Neural cell (in vitro differentiated cells): ENCODE results near the gene CARD9.

Experiments
- CTCF ChIP-seq: fragments of 450-650 bp; IDR thresholded peaks from 2 replicates; pipeline ENCODE4 v1.5.1; 2014; ENCODE audit warnings: antibody characterized with exemption, mild to moderate bottlenecking, moderate library complexity; ENCODE audit not compliant: poor library complexity, severe bottlenecking
- EP300 ChIP-seq: fragments of 450-650 bp; conservative IDR thresholded peaks from 2 replicates; pipeline ENCODE4 v1.6.1; 2014; ENCODE audit warnings: antibody characterized with exemption, mild to moderate bottlenecking, moderate library complexity; ENCODE audit not compliant: poor library complexity, severe bottlenecking
- EZH2 ChIP-seq: fragments of 200-600, 300-800 bp; shearing (Covaris generic), sonication (generic); IDR thresholded peaks from 2 replicates; pipeline ENCODE4 v1.6.1; 2014; ENCODE audit warnings: antibody characterized with exemption, low read length, borderline replicate concordance, mild to moderate bottlenecking; ENCODE audit not compliant: insufficient read depth, poor library complexity, severe bottlenecking
- MXI1 ChIP-seq: fragments of 450-650 bp; conservative IDR thresholded peaks from 2 replicates; pipeline ENCODE4 v1.6.1; 2014; ENCODE audit warnings: antibody characterized with exemption, mild to moderate bottlenecking; ENCODE audit not compliant: poor library complexity, severe bottlenecking
- POLR2AphosphoS5 ChIP-seq: IDR thresholded peaks from 2 replicates; pipeline ENCODE4 v1.6.1; 2012
- RAD21 ChIP-seq: fragments of 450-650 bp; conservative IDR thresholded peaks from 2 replicates; pipeline ENCODE4 v1.6.1; 2014; ENCODE audit warnings: antibody characterized with exemption, mild to moderate bottlenecking, moderate library complexity
- SMC3 ChIP-seq: fragments of 450-650 bp; conservative IDR thresholded peaks from 2 replicates; pipeline ENCODE4 v1.6.1; 2014; ENCODE audit warnings: antibody characterized with exemption, mild to moderate bottlenecking, moderate library complexity; ENCODE audit not compliant: poor library complexity
- TAF1 ChIP-seq: IDR thresholded peaks from 2 replicates; pipeline ENCODE4 v1.6.1; 2012; ENCODE audit warnings: low read depth
- TF ChIP-seq, protein P1 (sequence below): IDR thresholded peaks from 2 replicates; pipeline ENCODE4 v1.6.1; 2012; ENCODE audit warnings: borderline replicate concordance

DNA sequence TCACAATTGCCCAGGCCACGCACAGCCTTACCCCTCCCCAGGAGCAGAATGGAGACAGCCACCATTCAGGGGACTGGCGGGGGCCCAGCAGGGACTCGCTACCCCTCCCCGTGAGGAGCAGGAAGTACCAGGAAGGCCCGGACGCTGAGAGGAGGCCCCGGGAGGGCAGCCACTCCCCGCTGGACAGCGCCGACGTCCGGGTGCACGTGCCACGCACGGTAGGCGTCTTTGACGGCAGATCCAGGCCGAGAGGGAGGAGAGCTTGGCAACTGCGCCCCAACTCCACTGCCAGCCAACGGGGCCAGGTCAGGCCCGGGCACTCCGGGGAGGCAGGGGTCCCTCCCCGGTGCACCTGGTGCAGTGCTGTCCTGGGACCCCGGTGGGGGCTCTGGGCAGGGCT, 23.9 kb downstream of the CARD9 start:
- TF ChIP-seq CTCF (no peak), EP300 (no peak), POLR2AphosphoS5 (no peak), EZH2 (no peak), TAF1 (no peak), RAD21 (no peak), MXI1 (no peak), SMC3 (no peak)
- TF ChIP-seq, protein P1, sequence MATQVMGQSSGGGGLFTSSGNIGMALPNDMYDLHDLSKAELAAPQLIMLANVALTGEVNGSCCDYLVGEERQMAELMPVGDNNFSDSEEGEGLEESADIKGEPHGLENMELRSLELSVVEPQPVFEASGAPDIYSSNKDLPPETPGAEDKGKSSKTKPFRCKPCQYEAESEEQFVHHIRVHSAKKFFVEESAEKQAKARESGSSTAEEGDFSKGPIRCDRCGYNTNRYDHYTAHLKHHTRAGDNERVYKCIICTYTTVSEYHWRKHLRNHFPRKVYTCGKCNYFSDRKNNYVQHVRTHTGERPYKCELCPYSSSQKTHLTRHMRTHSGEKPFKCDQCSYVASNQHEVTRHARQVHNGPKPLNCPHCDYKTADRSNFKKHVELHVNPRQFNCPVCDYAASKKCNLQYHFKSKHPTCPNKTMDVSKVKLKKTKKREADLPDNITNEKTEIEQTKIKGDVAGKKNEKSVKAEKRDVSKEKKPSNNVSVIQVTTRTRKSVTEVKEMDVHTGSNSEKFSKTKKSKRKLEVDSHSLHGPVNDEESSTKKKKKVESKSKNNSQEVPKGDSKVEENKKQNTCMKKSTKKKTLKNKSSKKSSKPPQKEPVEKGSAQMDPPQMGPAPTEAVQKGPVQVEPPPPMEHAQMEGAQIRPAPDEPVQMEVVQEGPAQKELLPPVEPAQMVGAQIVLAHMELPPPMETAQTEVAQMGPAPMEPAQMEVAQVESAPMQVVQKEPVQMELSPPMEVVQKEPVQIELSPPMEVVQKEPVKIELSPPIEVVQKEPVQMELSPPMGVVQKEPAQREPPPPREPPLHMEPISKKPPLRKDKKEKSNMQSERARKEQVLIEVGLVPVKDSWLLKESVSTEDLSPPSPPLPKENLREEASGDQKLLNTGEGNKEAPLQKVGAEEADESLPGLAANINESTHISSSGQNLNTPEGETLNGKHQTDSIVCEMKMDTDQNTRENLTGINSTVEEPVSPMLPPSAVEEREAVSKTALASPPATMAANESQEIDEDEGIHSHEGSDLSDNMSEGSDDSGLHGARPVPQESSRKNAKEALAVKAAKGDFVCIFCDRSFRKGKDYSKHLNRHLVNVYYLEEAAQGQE, result no peak
